A673 (cell line): ENCODE data around the gene DDAH1.

Experiments used
- EZH2 ChIP-seq: fragments of 200-600 bp; sonication (generic); IDR thresholded peaks from 2 replicates; pipeline ENCODE4 v1.6.1; 2017; ENCODE audit warnings: borderline replicate concordance, low read depth, mild to moderate bottlenecking, mixed read lengths, antibody characterized with exemption, low read length; ENCODE audit not compliant: poor library complexity, severe bottlenecking
- TF ChIP-seq, protein P1 (sequence below): fragments of 300-800, 200-600 bp; sonication (generic); conservative IDR thresholded peaks from 2 replicates; pipeline ENCODE4 v1.5.1; 2017; ENCODE audit warnings: low read depth, mild to moderate bottlenecking, antibody characterized with exemption, low read length, moderate library complexity, mixed read lengths

DNA sequence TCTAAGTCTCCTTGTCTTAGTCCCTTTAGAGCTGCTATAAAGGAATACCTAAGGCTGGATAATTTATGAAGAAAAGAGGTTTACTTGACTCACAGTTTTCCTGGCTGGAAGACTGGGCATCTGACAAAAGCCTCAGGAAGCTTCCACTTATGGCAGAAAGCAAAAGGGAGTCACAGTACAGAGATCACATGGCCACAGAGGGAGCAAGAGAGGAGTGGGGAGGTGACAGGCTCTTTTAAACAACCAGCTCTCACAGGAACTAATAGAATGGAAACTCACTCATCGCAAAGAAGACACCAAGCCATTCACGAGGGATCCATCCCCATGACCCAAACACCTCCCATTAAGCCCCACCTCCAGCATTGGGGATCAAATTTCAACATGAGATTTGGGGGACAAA lies 68.8 kb downstream of the DDAH1 start:
- TF ChIP-seq, protein P1, sequence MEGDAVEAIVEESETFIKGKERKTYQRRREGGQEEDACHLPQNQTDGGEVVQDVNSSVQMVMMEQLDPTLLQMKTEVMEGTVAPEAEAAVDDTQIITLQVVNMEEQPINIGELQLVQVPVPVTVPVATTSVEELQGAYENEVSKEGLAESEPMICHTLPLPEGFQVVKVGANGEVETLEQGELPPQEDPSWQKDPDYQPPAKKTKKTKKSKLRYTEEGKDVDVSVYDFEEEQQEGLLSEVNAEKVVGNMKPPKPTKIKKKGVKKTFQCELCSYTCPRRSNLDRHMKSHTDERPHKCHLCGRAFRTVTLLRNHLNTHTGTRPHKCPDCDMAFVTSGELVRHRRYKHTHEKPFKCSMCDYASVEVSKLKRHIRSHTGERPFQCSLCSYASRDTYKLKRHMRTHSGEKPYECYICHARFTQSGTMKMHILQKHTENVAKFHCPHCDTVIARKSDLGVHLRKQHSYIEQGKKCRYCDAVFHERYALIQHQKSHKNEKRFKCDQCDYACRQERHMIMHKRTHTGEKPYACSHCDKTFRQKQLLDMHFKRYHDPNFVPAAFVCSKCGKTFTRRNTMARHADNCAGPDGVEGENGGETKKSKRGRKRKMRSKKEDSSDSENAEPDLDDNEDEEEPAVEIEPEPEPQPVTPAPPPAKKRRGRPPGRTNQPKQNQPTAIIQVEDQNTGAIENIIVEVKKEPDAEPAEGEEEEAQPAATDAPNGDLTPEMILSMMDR = no peak
- TF ChIP-seq EZH2 = no peak
